Right ventricle myocardium superior (tissue), 1 donor: ENCODE results near the gene RALGDS. TPM values are rescaled to one million over a fixed set of nuclear protein-coding genes. Genes with fewer than 3 reads are reported as not detected.

Experiments
- ATAC-seq: fragments of 200-7000 bp; cut with Tn5 transposase; one replicate; pipeline ENCODE4 v1.9.1; 2020; ENCODE audit warnings: mild to moderate bottlenecking; ENCODE audit not compliant: poor library complexity
- DNase-seq: peaks from one replicate; pipeline ENCODE4 v3.0.0-alpha.2; 2020
- intact Hi-C: fragments of 100-400 bp; cut with DNase I; formaldehyde crosslinking; loops from one replicate; pipeline ENCODE4 v1.11.2; 2022
- total RNA-seq: library from RNA; stranded (reverse); fragmentation: NEBNext Ultra II Directional; extraction: Animal tissue kit (Norgen Biotek cat#: 25700); gene quantifications from one replicate; pipeline ENCODE4 v1.2.1, GENCODE V29; 2021
- donor health status: DM: no; HTN: yes; CAD: no; lungs with severe emphysema.

Gene RALGDS
- total RNA-seq, 1 donor from 2014 or later: 33.1 TPM

DNA sequence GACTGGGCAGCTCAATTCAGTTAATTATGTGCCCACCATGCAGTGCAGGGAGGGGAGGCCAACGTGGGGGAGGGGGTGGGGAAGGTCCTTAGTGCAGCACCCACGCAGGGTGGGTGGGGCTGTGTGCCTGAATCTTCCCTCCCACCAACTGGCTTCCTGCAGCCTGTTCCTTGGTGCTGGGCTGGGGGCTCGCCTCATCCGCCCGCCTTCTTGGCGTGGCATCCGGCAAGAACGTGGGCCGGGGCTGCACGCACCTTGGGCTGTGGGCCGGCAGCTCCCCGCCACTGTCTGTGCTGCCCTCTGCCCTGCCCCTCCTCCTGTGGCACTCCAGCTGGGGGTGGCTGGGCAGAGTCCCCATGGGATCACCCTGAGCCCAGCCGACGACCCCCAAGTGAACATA lies 19.6 kb upstream of the RALGDS start:
- intact Hi-C loops: no loop called here
- ATAC-seq (no peak), DNase-seq (no peak)

DNA sequence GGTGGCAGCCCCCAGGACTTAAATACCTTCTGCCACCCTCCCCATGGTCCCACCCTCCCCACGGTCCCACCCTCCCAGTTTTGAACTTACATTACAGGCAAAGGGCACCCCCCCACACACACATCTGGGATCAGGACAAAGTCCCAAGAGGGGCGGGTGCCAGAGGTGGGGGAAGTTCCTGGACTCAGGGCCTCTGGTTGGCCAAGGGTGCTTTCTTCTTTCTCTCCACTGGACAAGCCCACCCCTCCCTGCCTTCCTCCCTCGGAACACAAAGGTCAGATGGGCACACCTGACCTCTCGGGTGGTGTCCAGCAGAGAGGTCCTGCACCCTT lies 19.1 kb upstream of the RALGDS start:
- no peak for ATAC-seq
- intact Hi-C loops: no loop called here

DNA sequence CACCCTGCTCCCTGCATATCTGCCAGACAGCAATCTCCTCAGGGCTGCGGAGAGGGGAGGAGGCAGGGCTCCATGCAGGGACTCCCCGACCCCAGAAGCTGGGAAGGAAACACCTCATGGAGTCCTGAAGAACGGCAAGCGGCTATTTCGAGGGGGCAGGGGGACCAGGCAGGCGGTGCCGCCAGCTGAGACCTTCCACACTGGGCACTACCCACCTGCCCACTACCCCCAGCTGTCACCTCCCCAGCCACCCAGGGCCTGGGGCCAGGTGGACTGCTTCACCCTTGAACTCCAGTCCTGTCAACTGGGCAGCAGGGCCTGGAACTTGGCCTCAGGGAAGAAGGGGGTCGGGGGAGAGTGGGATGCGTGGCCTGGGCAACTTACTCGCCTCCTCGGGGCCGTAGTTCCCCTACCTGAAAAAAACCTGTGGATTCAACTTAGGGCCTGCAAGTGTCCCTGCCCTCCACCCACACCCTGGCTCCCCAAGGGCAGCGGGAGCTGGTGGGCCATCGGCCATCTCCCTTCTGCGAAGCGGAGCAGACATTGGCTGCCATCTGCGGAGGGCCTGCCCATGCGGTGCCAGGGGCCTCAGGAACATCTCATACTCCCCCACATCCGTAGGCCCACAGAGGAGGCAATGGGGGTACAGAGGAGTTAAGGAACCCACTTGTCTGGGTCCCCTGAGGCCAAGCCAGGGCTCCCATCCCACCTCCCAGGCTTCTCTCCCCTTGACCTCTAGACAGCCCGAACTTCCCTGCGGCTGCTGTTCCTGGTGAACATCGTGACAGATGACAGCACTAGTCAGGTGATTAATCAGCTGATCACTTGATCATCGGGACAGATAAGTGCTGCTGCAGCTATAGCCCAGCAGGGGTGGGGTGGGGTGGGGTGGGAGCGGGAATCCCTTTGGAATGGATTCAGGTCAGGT lies 18.5 kb upstream of the RALGDS start:
- DNase-seq (no peak), ATAC-seq (no peak)
- intact Hi-C loops: no loop called here

More for the DNA sequence above, 19.1 kb upstream of the RALGDS start:
- no peak for DNase-seq

DNA sequence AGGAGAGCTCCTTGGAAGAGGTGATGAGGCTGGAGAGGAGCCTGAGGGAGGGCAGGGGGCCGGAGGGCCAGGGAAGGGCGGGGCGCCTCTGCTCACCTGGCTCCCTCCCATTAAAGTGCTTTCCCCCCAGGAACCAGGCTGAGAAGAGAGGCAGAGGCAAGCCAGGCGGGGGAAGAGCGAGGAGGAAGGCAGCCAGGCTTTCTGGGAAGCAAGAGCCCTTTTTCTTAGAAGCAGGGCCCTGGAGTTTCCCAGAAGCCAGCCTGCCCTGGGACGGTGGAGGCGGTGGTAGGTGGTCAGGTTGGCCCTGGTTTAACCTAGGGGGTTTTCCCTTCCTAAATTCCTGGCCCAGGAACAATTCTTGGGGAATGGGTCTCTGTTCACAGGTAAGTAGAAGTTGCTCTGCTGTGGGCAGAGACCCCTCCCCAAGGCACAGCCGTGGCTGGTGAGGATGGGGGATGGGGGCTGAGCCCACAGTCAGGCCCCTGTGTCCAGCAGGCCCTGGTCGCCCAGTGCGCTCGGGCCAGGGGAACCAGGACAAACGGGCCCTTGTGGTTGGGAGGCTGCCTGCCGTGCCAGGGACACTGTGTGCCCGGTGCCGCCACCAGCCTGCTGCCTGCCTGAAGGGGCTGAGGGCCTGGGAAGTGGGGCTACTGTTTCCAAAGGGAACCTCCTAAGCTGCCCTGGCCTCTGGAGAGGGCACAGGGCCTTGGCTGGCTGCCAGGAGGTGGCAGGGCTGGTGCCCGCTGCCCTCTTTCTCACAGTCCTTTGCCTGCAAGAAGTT lies 16.6 kb upstream of the RALGDS start:
- intact Hi-C loops: no loop called here
- DNase-seq (peak; percentile 81), ATAC-seq (peak; percentile 51)

GRCh38 chr9:133135146-133135745 lies 14.2 kb upstream of the RALGDS start:
- intact Hi-C loops: no loop called here
- ATAC-seq: peak; percentile 16
- DNase-seq: peak; percentile 80

DNA sequence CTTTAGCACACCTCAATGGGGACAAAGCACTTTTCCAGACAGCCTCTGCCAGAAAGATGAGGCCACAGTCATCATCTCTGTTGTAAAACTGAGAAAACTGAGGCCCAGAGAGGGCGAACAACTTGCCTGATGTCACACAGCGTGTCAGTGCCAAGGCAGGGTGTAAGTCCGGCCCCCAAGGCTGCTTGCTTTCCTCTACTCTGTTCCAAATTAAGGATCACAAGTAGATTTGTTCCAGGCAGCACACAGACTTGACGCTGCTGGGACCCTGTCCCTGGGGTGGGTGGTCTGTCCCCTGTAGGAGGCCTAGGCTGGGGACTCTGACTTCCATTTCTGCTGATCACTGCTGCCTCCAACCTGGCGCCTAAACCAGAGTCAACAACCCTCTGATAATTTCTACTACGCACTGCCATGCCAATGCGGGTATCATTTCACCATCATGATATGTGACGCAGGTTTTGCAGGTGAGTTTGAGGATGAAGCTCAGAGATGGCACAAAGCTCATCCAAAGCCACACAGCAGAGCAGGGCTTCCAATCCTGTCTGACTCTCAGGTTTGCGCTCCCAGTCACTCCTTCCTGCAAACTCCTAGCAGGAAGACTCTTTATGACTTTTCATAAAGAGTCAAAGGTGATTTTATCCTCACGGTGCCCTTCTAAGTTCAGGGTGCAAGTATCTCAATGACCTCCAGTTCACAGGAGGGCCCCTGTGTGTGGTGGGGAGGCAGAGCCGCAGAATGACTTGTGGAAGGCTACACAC lies 13.5 kb upstream of the RALGDS start:
- intact Hi-C loops: no loop called here
- ATAC-seq: no peak
- no peak for DNase-seq

DNA sequence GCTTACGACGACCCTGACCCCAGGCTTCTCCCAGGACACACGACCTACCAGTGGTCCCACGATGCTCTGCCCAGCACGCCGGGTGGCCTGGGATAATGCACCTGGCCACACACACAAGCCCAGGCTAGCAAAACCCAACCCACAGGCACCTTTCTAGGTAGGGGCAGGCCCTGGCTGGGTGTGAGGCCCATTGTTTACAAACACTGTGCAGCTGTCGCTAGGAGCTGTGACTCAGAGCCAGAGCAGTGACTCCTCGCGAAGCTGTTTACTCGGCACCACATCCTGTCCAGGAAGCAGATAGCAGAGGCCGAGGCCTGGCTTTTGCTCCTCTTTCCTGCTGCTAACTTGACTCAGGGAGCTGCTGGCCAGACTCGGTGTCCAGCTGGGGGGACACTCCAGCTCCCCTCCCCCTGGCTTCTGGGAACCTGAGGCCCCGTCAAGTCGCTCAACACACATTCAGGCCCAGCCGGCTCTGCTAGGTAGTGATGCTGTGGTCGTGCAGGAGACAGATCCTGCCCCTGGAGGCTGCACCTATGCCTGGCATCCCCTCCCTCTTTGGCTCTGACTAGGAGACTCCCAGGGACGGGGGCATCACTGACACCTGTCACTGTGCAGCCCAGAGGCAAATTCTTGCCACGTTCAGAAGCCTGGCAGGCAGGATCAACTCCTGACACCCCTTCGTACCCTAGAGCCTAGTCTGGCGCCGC lies 12.8 kb upstream of the RALGDS start:
- peak; percentile 93 for DNase-seq
- ATAC-seq: peak; percentile 87
- intact Hi-C loops: no loop called here

DNA sequence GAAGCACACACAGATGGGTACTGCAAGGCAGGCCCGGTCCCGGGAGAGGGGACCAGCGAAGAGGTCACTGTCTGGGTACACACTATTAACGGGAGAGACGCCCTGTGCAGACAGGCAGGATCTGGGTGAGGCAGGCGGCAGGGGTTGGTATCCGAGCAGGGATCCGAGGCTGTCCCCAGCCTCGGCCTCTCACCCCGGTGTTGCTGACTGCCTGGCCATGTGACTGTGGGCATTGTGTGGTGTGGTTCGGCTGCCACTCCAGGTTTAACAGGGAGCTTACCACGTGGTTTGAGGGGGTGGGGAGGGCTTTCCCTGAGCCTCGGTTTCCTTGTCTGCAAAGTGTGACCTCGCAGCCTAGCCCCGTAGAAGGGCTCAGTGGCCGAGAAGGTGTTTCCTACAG lies 11.1 kb upstream of the RALGDS start:
- DNase-seq (no peak), ATAC-seq (no peak)
- intact Hi-C loops: no loop called here

DNA sequence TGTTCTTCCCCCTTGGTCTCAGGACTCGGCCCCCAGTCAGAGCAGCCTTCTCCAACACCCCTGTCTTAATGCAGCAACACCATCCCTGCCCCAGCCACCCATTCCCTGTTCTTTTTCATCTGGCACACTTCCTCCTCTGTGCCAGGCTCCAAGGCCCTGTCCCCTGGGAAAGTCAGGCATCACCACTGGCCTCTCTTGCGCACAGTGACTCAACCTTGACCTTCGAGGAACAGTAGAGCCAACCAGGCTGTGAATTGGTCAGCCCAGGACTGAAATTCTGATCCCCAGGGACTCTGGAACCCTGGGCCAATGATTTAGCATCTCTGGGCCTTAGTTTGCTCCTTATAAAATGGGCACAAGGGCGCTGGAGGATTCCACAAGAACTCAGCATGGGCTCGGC lies 10.5 kb upstream of the RALGDS start:
- ATAC-seq: no peak
- intact Hi-C loops: no loop called here

DNA sequence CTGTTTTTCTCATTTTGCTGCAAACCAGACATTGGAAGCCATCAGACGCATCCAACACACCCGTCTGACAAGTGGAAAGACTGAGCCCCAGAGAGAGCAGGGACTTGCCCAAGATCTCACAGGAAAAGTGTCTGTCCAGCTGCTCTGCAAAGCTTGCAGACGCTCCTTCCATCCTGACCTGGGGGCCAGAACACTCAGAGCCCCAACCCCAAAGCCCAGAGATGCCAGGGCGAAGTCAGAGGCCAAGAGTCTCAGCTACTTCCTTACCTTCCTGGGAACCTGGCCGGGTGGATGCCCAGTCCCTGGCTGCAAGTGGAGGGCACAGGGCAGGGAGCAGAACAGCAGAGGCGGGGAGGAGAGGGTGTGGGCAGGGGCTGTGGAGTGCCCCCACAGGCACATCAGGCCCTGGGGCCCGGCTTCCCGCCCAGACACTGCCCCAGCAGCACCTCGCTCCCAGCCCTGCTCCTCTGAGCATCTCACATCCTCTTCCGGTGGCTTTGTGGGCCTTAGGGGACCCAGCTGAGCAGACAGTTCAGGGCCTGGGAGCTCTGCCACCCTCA lies 9.7 kb upstream of the RALGDS start:
- DNase-seq: no peak
- intact Hi-C loops: no loop called here
- no peak for ATAC-seq

More for the DNA sequence above, 10.5 kb upstream of the RALGDS start:
- no peak for DNase-seq

DNA sequence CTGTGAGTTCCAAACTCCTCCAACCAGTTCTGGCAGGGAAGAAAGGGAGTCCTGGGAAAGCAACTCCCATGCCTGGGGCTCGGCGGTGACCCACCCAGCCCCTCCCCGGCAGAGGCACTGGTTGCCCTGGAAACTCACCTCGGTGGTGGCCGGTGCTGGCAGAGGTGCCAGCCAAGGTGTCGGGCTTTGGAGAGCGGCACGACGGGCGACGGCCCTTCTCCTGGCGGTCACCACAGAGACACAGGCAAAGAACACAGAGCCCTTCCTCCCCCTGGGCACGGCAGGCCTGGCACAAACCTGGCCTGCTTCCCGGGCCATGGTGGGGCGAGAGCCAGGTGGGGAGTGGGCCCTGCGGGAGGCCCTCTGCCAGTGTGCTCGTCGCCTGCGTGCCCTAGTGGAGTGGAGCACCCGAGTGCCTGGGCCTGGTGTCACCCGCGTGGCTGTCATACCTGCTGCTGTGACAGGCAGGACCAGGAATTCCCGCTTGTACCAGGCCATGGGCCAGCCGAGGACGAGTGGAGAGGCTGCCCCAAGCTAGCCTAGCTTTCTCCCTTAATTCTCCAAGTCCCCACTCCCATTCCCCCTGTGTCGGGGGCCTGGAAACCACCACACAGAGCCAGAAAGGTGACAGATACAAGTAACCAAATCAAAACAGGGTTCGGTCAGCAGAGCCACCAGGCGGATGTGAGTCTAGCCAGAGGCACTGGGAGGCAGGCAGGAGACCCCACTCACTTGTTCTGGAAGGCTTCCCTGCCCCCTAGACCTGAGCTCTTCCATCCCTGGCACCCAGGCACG lies 8.2 kb upstream of the RALGDS start:
- peak; percentile 16 for ATAC-seq
- intact Hi-C loops: no loop called here
- no peak for DNase-seq

GRCh38 chr9:133128152-133128551 lies 7.1 kb upstream of the RALGDS start:
- intact Hi-C loops: no loop called here
- DNase-seq (no peak), ATAC-seq (no peak)

- DNase-seq: no peak
- intact Hi-C loops: no loop called here
Measured at GRCh38 chr9:133127340-133127981, 6.4 kb upstream of the RALGDS start.

GRCh38 chr9:133126697-133127339 lies 5.8 kb upstream of the RALGDS start:
- ATAC-seq (peak; percentile 0), DNase-seq (no peak)
- intact Hi-C loops: no loop called here

More at GRCh38 chr9:133127340-133127981, 6.4 kb upstream of the RALGDS start:
- peak; percentile 59 for ATAC-seq

DNA sequence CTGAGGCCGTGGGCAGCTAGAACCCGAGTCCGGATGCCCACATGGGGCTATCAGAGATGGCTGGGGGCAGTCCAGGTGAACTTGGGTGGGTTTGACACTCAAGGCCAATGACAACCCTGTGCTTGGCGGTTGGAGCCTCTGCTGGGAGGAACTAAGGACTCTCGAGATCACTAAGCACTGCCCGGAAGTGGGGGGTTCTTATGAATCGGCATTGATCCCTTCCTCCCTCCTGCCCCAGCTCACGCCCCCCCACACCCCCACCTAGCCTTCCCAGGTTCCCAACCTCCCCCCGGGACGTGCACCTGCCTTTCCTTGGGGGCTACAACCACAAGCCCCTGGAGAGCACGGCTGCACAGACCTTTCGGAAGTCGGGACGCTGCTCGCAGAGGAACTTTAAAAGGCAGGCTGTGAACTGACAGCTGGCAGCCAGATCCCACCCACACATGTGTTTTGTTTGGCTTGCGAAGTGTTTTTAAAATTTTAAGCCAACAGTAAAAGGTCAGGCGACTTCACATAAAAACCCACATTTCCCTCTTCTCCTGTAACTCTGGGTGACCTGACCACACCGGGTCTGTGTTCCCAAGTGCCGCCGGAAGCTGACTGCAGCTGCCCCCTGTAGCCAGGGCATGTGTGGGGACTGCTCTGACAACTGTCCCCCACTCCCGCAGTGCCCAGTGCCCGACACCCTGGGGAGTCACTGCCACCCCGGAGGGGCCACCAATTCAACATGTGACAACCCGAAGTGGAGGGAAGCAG lies 5.1 kb upstream of the RALGDS start:
- DNase-seq: no peak
- ATAC-seq: peak; percentile 23
- intact Hi-C loops: no loop called here

GRCh38 chr9:133124907-133125275 lies 3.9 kb upstream of the RALGDS start:
- no peak for DNase-seq
- no peak for ATAC-seq
- intact Hi-C loops: no loop called here
